ENCODE results near the gene DMRT1. TPM values are rescaled to one million over a fixed set of nuclear protein-coding genes. Genes with fewer than 3 reads are reported as not detected.
A peak's percentile ranks its signal among the peaks of the same experiment; 100 is the strongest.

The DMRT1 gene
- total and polyA plus RNA-seq, 3 donors from 2014 or later: 54.4 to 128 (median 93.4) TPM

- intact Hi-C loops (cut with DNase I; ENCODE audit: low total_unique reads): no loop called here
- no peaks in the 10 kb centered on the region for H3K27me3 ChIP-seq
- TF ChIP-seq POLR2A (IDR thresholded peaks at IDR 0.05) (no peak), CTCF (IDR thresholded peaks at IDR 0.05) (no peak)
Observed at GRCh38 chr9:882416-882924, 41.0 kb downstream of the DMRT1 start.

GRCh38 chr9:883011-883410, 41.5 kb downstream of the DMRT1 start:
- peaks cover 15% of the 10 kb centered on the region for H3K4me1 ChIP-seq
- H3K9me3 ChIP-seq: no peaks in the 10 kb centered on the region
- H3K27me3 ChIP-seq: no peaks in the 10 kb centered on the region
- intact Hi-C loops (cut with DNase I; ENCODE audit: low total_unique reads): no loop called here
- no peak overlapping the region for H3K4me3 ChIP-seq
- no peak for DNase-seq
- no peaks in the 10 kb centered on the region for H3K36me3 ChIP-seq (ENCODE audit: low read depth, missing control alignments)
- TF ChIP-seq POLR2A (IDR thresholded peaks at IDR 0.05) (no peak), CTCF (IDR thresholded peaks at IDR 0.05) (no peak)
- WGBS, 2 donors: 73 to 90% methylated on average over 8 of the region's 8 CpGs
- no peak overlapping the region for H3K27ac ChIP-seq

More at GRCh38 chr9:882416-882924, 41.0 kb downstream of the DMRT1 start:
- no peaks in the 10 kb centered on the region for H3K36me3 ChIP-seq (ENCODE audit: low read depth, missing control alignments)
- peaks cover 12% of the 10 kb centered on the region for H3K4me1 ChIP-seq
- WGBS, 2 donors: 68 to 72% methylated on average over 4 of the region's 4 CpGs
- DNase-seq: no peak
- no peak overlapping the region for H3K4me3 ChIP-seq
- H3K27ac ChIP-seq: no peak overlapping the region
- no peaks in the 10 kb centered on the region for H3K9me3 ChIP-seq

- DNase-seq: peak; percentile 83
- H3K36me3 ChIP-seq (ENCODE audit: low read depth, missing control alignments): no peaks in the 10 kb centered on the region
- no peak for TF ChIP-seq CTCF (IDR thresholded peaks at IDR 0.05)
- 48 to 67% methylated on average over 6 of the region's 6 CpGs for WGBS, 2 donors
- H3K27me3 ChIP-seq: no peaks in the 10 kb centered on the region
- intact Hi-C loops (cut with DNase I; ENCODE audit: low total_unique reads): no loop called here
- H3K27ac ChIP-seq: peak overlapping the region; percentile 32 to 68
- H3K4me3 ChIP-seq: no peak overlapping the region
- H3K9me3 ChIP-seq: no peaks in the 10 kb centered on the region
- H3K4me1 ChIP-seq: peaks cover 11% of the 10 kb centered on the region
Observed at GRCh38 chr9:886886-887285, 45.4 kb downstream of the DMRT1 start.

GRCh38 chr9:892123-892522, 50.6 kb downstream of the DMRT1 start:
- no peak for DNase-seq
- H3K27me3 ChIP-seq: no peaks in the 10 kb centered on the region
- no peak overlapping the region for H3K4me3 ChIP-seq
- H3K9me3 ChIP-seq: no peaks in the 10 kb centered on the region
- intact Hi-C loops (cut with DNase I; ENCODE audit: low total_unique reads): no loop called here
- 58 to 65% methylated on average over 5 of the region's 5 CpGs for WGBS, 2 donors
- TF ChIP-seq POLR2A (IDR thresholded peaks at IDR 0.05) (no peak), CTCF (IDR thresholded peaks at IDR 0.05) (peak in 1 of 3 experiments; percentile 6)
- H3K36me3 ChIP-seq (ENCODE audit: low read depth, missing control alignments): no peaks in the 10 kb centered on the region
- peaks cover 22% of the 10 kb centered on the region for H3K4me1 ChIP-seq
- peak overlapping the region in 1 of 2 donors; percentile 24 for H3K27ac ChIP-seq

- intact Hi-C loops (cut with DNase I; ENCODE audit: low total_unique reads): no loop called here
- TF ChIP-seq CTCF (IDR thresholded peaks at IDR 0.05) (no peak), POLR2A (IDR thresholded peaks at IDR 0.05) (no peak)
Observed at GRCh38 chr9:893115-893514, 51.6 kb downstream of the DMRT1 start.

More at GRCh38 chr9:893115-893514, 51.6 kb downstream of the DMRT1 start:
- H3K4me3 ChIP-seq: no peak overlapping the region
- WGBS, 2 donors: 93% methylated on average over 5 of the region's 5 CpGs
- no peaks in the 10 kb centered on the region for H3K9me3 ChIP-seq
- no peak for DNase-seq
- no peak overlapping the region for H3K27ac ChIP-seq
- H3K27me3 ChIP-seq: no peaks in the 10 kb centered on the region
- H3K36me3 ChIP-seq (ENCODE audit: low read depth, missing control alignments): no peaks in the 10 kb centered on the region
- peaks cover 19% of the 10 kb centered on the region for H3K4me1 ChIP-seq
